HFFc6 (cell line): ENCODE data around the gene METAP1D. TPM values are rescaled to one million over a fixed set of nuclear protein-coding genes. Genes with fewer than 3 reads are reported as not detected.

Experiments used
- DNase-seq: peaks from one replicate; pipeline ENCODE4 v3.0.0-alpha.2; 2018
- H3K27ac Mint-ChIP-seq: 2 replicates; pipeline ENCODE4 v1.8.0; 2020; ENCODE audit warnings: mild to moderate bottlenecking, mixed read lengths
- H3K27me3 Mint-ChIP-seq: 2 replicates; pipeline ENCODE4 v1.8.0; 2021; ENCODE audit warnings: mild to moderate bottlenecking, moderate library complexity, mixed read lengths; ENCODE audit not compliant: insufficient read depth
- H3K36me3 Mint-ChIP-seq: 2 replicates; pipeline ENCODE4 v1.8.0; 2021; ENCODE audit warnings: low read depth, mixed read lengths
- H3K4me1 Mint-ChIP-seq: 2 replicates; pipeline ENCODE4 v1.8.0; 2020; ENCODE audit warnings: low read depth, mixed read lengths
- H3K4me3 Mint-ChIP-seq: 2 replicates; pipeline ENCODE4 v1.8.0; 2020; ENCODE audit warnings: mild to moderate bottlenecking, moderate library complexity, mixed read lengths
- H3K9me3 Mint-ChIP-seq: 2 replicates; pipeline ENCODE4 v1.8.0; 2020; ENCODE audit warnings: mild to moderate bottlenecking, mixed read lengths
- total RNA-seq, 6 experiments: library from RNA; stranded (reverse); fragmentation: NEBNext Ultra II Directional; extraction: Animal tissue kit (Norgen Biotek cat#: 25700); gene quantifications; 2 replicates in 1 of 6; 3 replicates in 5 of 6; pipeline ENCODE4 v1.2.3, GENCODE V29; 2021
- TF ChIP-seq, protein P1 (sequence below): fragments of 200-600 bp; sonication (generic); IDR thresholded peaks from 2 replicates; pipeline ENCODE4 v1.5.0; 2021; ENCODE audit warnings: antibody characterized with exemption, mild to moderate bottlenecking

Gene METAP1D
- total RNA-seq, 6 experiments from 2014 or later, result 5.3 to 7.5 (median 6.2) TPM

DNA sequence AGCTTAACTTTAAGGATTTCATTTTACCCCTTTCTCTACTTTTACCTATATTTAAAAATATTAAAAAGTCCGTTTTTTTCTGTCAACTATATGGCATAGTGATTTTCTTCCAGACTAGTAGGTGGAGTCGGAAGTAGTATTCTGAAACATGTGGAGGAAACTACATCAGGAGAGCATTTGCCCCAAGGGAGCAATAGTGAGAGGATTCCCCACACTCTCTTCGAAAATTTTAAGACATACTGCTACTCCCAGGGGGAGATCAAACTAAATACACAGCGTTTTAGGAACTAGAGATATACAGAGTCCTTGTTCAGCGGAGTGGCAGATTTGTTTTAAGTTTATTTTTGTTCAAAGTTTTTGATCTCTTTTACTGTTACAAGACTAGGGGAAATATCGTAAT is 40.6 kb downstream of the METAP1D start:
- Mint-ChIP-seq H3K9me3 (no peaks in the 10 kb centered on the region), H3K36me3 (no peaks in the 10 kb centered on the region), H3K4me1 (peaks cover 27% of the 10 kb centered on the region), H3K4me3 (no peak overlapping the region), H3K27me3 (no peaks in the 10 kb centered on the region), H3K27ac (no peak overlapping the region)
- no peak for DNase-seq
- TF ChIP-seq, protein P1, sequence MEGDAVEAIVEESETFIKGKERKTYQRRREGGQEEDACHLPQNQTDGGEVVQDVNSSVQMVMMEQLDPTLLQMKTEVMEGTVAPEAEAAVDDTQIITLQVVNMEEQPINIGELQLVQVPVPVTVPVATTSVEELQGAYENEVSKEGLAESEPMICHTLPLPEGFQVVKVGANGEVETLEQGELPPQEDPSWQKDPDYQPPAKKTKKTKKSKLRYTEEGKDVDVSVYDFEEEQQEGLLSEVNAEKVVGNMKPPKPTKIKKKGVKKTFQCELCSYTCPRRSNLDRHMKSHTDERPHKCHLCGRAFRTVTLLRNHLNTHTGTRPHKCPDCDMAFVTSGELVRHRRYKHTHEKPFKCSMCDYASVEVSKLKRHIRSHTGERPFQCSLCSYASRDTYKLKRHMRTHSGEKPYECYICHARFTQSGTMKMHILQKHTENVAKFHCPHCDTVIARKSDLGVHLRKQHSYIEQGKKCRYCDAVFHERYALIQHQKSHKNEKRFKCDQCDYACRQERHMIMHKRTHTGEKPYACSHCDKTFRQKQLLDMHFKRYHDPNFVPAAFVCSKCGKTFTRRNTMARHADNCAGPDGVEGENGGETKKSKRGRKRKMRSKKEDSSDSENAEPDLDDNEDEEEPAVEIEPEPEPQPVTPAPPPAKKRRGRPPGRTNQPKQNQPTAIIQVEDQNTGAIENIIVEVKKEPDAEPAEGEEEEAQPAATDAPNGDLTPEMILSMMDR, result no peak

DNA sequence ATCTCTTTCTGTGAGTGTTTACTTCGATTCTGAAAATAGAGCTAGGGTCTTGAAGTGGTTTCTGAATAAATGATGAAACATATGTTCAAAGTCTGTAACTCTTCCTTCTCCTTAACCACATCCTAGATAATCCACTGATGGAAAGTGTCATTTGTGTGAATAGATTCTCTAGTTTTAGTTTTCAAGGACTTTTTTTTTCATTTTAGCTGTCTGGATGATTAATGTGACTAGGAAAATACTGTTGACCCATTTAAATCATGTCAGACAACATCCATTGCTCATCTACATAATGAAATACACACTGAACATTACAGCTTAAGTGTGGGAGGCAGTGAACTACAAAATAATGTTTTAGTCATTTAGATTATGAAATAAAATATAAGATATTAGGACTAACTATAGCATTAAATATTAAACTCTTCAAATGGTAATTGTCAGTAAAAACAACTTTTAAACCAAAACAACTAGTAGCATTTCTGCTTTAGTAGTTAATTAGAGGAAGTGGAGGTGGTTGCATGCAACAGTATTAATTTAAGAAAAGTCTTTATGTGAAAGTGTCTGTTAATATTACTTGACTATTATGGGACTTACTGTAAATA is 46.4 kb downstream of the METAP1D start:
- 0 out of 2 replicates have a peak, but pooled peaks cover 4% of the 10 kb centered on the region for H3K4me1 Mint-ChIP-seq
- no peaks in the 10 kb centered on the region for H3K27me3 Mint-ChIP-seq
- H3K9me3 Mint-ChIP-seq, result no peaks in the 10 kb centered on the region
- TF ChIP-seq, protein P1, result no peak
- H3K4me3 Mint-ChIP-seq, result no peak overlapping the region
- no peaks in the 10 kb centered on the region for H3K36me3 Mint-ChIP-seq
- no peak for DNase-seq
- no peak overlapping the region for H3K27ac Mint-ChIP-seq

DNA sequence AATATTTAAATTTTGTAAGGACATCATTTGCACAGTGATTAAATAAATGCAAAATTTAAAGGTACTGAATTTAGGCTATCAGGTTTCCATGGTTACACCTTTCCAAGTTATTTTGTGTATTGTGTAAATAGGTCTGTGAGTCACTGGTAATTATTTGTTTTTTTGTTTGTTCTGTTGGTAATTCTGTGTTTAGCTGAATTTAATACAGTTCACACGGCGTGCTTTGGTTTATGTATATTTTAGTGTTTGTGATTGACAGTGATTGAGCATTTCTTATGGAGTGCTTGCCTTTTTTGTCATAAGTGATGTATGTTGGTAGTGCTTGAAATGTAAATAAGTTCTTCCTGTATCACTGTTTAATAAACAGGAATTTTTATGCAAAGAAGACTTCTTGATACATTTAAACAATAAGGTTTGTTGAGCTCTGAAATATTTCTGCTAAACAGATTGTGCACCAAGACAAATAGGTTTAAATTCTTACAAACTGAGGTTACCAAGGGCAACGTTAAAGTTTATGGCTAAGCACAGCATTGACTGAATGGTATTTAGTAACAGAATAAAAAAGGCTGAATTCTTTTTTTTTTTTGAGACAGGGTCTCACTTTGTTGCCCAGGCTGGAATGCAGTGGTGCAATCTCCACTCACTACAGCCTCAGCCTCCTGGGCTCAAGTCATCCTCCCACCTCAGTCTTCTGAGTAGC is 47.3 kb downstream of the METAP1D start:
- H3K36me3 Mint-ChIP-seq, result no peaks in the 10 kb centered on the region
- TF ChIP-seq, protein P1, result no peak
- no peak for DNase-seq
- H3K27me3 Mint-ChIP-seq, result no peaks in the 10 kb centered on the region
- H3K9me3 Mint-ChIP-seq, result no peaks in the 10 kb centered on the region
- no peak overlapping the region for H3K4me3 Mint-ChIP-seq
- peaks cover 6% of the 10 kb centered on the region for H3K4me1 Mint-ChIP-seq
- H3K27ac Mint-ChIP-seq, result no peak overlapping the region; the same call in 1 of the 2 replicates

DNA sequence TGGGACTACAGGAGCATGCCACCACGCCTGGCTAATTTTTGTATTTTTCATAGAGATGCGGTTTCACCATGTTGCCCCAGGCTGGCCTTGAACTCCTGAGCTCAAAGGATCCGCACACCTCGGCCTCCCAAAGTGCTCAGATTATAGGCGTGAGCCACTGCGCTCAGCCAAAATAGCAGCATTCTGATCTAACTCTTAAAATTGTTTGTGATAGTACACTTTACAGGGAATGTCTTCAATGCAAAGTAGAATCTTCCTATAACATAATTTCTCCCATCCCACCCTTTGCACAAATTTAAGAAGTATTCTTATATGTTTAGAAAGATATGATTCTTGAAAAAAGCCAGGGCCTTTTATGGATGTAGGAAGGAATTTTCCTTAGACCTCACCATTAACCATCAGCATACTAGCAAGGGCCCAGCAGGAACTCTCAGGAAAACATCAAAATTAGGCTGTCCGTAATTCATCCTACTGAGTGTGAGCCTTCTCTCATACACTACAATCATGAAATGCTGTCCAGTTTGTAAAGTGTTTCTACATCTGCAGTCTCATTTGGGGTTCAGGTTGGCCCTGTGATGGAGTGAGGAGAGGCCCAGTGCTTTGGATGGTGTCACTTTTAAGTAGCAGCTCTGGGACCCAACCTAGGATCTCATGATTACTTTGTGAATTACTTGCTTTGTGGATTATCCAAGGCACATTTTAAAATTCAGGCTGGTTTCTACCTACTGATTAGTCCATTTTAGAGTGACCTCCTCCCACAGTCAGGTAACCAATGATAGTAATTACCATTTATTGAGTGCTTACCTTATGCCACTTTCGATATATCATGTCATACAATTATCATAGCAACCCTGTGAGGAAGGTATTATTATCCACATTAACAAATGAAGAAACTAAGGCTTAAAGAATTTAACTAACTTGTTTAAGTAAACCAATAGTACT is 48.1 kb downstream of the METAP1D start:
- Mint-ChIP-seq H3K4me3 (no peak overlapping the region), H3K4me1 (peaks cover 15% of the 10 kb centered on the region), H3K9me3 (no peaks in the 10 kb centered on the region), H3K27ac (no peak overlapping the region), H3K27me3 (no peaks in the 10 kb centered on the region), H3K36me3 (no peaks in the 10 kb centered on the region)
- TF ChIP-seq, protein P1, result no peak
- DNase-seq, result no peak

DNA sequence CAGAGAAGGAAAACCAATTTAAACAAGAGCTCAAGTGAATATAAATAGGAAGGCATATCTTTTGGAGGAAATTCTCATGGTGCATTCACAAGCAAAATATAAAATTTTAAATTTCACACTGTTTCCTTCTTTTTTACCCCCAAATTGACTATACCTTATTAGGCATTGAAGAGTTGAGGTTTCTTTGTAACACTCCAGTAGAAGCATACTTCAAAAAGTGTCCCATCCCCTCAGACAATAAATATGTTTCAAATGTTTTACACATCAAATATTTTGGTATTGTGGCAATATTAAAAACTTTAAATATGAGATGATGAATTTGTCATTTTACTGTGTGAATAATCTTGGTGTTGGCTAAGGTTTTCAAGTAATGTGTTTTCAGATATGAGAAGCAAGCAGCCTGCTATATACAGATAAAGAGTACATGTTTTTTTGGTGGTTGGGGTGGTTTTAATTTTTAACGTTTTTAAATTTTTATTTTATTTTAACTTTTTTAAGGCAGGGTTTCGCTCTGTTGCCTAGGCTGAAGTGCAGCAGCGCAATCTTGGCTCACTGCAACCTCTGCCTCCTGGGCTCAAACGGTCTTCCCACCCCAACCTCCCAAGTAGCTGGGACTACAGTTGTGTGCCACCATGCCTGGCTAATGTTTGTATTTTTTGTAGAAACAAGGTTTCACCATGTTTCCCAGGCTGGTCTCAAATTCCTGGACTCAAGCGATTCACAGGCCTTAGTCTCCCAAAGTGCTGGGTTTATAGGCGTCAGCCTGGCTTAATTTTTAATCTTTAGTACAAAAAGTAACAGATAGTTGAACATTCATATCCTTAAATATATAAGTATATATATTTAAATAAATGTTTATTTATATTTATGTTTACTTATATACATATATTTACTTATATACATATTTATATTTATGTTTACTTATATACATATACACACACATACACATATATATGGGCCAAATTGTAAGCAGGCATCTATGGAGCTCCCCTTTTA is 49.1 kb downstream of the METAP1D start:
- Mint-ChIP-seq H3K36me3 (no peaks in the 10 kb centered on the region), H3K27ac (no peak overlapping the region), H3K27me3 (no peaks in the 10 kb centered on the region), H3K4me3 (no peak overlapping the region), H3K9me3 (no peaks in the 10 kb centered on the region), H3K4me1 (peaks cover 16% of the 10 kb centered on the region)
- TF ChIP-seq, protein P1, result no peak
- no peak for DNase-seq
